Measurements from ENCODE around the gene COL4A6. TPM values are rescaled to one million over a fixed set of nuclear protein-coding genes. Genes with fewer than 3 reads are reported as not detected.

Gene COL4A6
- total and polyA plus RNA-seq, 8 donors = 1.2 to 17.5 (median 14.2) TPM

- Histone ChIP-seq H3K36me3 (no peaks in the 10 kb centered on the region), H3K9me3 (no peaks in the 10 kb centered on the region), H3K4me1 (no peaks in the 10 kb centered on the region), H3K27me3 (no peaks in the 10 kb centered on the region), H3K4me3 (no peak overlapping the region), H3K27ac (no peak overlapping the region)
- ATAC-seq (no peak), DNase-seq (no peak)
- TF ChIP-seq CTCF (IDR thresholded peaks at IDR 0.05) = no peak
- intact Hi-C loops (cut with DNase I) = no loop called here
These were observed 266.6 kb downstream of the COL4A6 start for GRCh38 chrX:108171671-108172070.

- no peak for TF ChIP-seq CTCF (IDR thresholded peaks at IDR 0.05)
- Histone ChIP-seq H3K27ac (no peak overlapping the region), H3K4me3 (no peak overlapping the region), H3K36me3 (no peaks in the 10 kb centered on the region), H3K4me1 (no peaks in the 10 kb centered on the region), H3K9me3 (no peaks in the 10 kb centered on the region), H3K27me3 (no peaks in the 10 kb centered on the region)
- intact Hi-C loops (cut with DNase I) = no loop called here
- DNase-seq (no peak), ATAC-seq (no peak)
These were observed 268.5 kb downstream of the COL4A6 start for GRCh38 chrX:108169768-108170167.

GRCh38 chrX:108168961-108169740 lies 269.1 kb downstream of the COL4A6 start:
- no peak overlapping the region for H3K4me3 ChIP-seq
- no peaks in the 10 kb centered on the region for H3K36me3 ChIP-seq
- no peaks in the 10 kb centered on the region for H3K4me1 ChIP-seq
- intact Hi-C loops (cut with DNase I) = no loop called here
- TF ChIP-seq CTCF (IDR thresholded peaks at IDR 0.05) = no peak
- ATAC-seq (no peak), DNase-seq (no peak)
- H3K9me3 ChIP-seq = no peaks in the 10 kb centered on the region
- no peak overlapping the region for H3K27ac ChIP-seq
- H3K27me3 ChIP-seq = no peaks in the 10 kb centered on the region

- H3K36me3 ChIP-seq = no peaks in the 10 kb centered on the region
- intact Hi-C loops (cut with DNase I) = no loop called here
- TF ChIP-seq CTCF (IDR thresholded peaks at IDR 0.05) = no peak
- no peaks in the 10 kb centered on the region for H3K9me3 ChIP-seq
- no peak for DNase-seq
- H3K27ac ChIP-seq = no peak overlapping the region
- no peaks in the 10 kb centered on the region for H3K4me1 ChIP-seq
- H3K27me3 ChIP-seq = no peaks in the 10 kb centered on the region
- ATAC-seq = peak; percentile 35
- H3K4me3 ChIP-seq = no peak overlapping the region
These were observed 270.9 kb downstream of the COL4A6 start for GRCh38 chrX:108167211-108167872.

GRCh38 chrX:108165383-108166111 lies 272.7 kb downstream of the COL4A6 start:
- Histone ChIP-seq H3K27me3 (no peaks in the 10 kb centered on the region), H3K9me3 (no peaks in the 10 kb centered on the region), H3K36me3 (no peaks in the 10 kb centered on the region), H3K27ac (no peak overlapping the region), H3K4me3 (no peak overlapping the region), H3K4me1 (no peaks in the 10 kb centered on the region)
- ATAC-seq = peak; percentile 73
- TF ChIP-seq CTCF (IDR thresholded peaks at IDR 0.05) = no peak
- intact Hi-C loops (cut with DNase I) = no loop called here
- DNase-seq = peak in 2 of 4 donors; percentile 5 to 33

All from left lung (tissue), 10 donors.